OCI-LY1 (cell line): ENCODE measurements around the gene HUNK.

Experiments used
- EZH2 ChIP-seq: fragments of 200-600 bp; sonication (generic), shearing (Covaris generic); IDR thresholded peaks from 2 replicates; pipeline ENCODE4 v1.8.0; 2017; ENCODE audit warnings: borderline replicate concordance, mixed run types, mild to moderate bottlenecking, antibody characterized with exemption, low read length, moderate library complexity, mixed read lengths
- TF ChIP-seq, protein P1 (sequence below): fragments of 200-600 bp; sonication (generic), shearing (Covaris generic); IDR thresholded peaks from 2 replicates; pipeline ENCODE4 v1.5.1; 2017; ENCODE audit warnings: mild to moderate bottlenecking, antibody characterized with exemption, low read length, moderate library complexity, mixed read lengths

DNA sequence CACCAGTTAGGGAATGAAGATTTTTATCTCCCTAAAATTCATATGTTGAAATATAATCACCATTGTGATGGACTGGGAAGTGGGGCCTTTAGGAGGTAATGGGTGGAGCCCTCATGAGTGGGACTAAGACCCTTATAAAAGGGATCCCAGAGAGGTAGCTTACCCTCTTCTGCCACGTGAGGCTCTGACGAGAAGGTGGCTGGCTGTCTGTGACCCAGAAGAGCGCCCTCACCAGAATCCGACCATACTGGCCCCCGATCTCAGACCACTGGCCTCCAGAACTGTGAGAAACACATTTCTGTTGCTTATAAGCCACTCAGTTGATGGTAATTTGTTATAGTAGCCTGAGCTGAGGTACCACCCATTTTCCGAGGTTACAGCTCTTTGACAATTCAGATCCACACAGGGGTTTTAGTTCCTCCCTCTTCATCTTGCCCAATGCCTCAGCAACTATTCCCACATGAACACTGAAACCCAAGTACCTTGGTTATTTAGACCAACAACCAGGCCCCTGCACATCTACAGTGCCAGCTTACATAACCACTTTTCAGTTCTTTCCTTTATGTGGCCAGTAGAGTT, 27.6 kb upstream of the HUNK start:
- TF ChIP-seq, protein P1, sequence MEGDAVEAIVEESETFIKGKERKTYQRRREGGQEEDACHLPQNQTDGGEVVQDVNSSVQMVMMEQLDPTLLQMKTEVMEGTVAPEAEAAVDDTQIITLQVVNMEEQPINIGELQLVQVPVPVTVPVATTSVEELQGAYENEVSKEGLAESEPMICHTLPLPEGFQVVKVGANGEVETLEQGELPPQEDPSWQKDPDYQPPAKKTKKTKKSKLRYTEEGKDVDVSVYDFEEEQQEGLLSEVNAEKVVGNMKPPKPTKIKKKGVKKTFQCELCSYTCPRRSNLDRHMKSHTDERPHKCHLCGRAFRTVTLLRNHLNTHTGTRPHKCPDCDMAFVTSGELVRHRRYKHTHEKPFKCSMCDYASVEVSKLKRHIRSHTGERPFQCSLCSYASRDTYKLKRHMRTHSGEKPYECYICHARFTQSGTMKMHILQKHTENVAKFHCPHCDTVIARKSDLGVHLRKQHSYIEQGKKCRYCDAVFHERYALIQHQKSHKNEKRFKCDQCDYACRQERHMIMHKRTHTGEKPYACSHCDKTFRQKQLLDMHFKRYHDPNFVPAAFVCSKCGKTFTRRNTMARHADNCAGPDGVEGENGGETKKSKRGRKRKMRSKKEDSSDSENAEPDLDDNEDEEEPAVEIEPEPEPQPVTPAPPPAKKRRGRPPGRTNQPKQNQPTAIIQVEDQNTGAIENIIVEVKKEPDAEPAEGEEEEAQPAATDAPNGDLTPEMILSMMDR, result no peak
- no peak for TF ChIP-seq EZH2
